PC-3 (cell line): ENCODE results near the gene NOP56. TPM values are rescaled to one million over a fixed set of nuclear protein-coding genes. Genes with fewer than 3 reads are reported as not detected.

Experiments used
- ATAC-seq: fragments of 200-7000 bp; cut with Tn5 transposase; 2 replicates; pipeline ENCODE4 v1.9.1; 2020; ENCODE audit warnings: mild to moderate bottlenecking, moderate library complexity
- Bru-seq: library from RNA; stranded (reverse); fragments of 400-500 nt; gene quantifications from one replicate; lab custom pipeline; 2021; lab: Mats Ljungman, UMichigan
- BruChase-seq, 2 experiments: library from RNA; stranded (reverse); fragments of 400-500 nt; gene quantifications; one replicate each; lab custom pipeline; 2021; lab: Mats Ljungman, UMichigan
- BruUV-seq: library from RNA; stranded (reverse); fragments of 400-500 nt; replicated peaks from 2 replicates; lab custom pipeline; 2021; lab: Mats Ljungman, UMichigan
- CTCF ChIA-PET: fragments of 300-600 bp; sonication (Branson Sonifier 250); formaldehyde crosslinking; loops from one replicate; lab custom pipeline; 2022; ENCODE audit warnings: antibody characterized with exemption; lab: Charles Lee
- POLR2A ChIA-PET: fragments of 300-600 bp; sonication (Branson Sonifier 250); formaldehyde crosslinking; loops from one replicate; lab custom pipeline; 2022; ENCODE audit warnings: antibody characterized with exemption; ENCODE audit not compliant: unreplicated experiment; lab: Charles Lee
- DNase-seq: peaks from one replicate; pipeline ENCODE4 v3.0.0-alpha.2; 2015
- H2AFZ ChIP-seq: fragments of 300-600 bp; sonication (generic); 2 replicates; pipeline ENCODE4 v1.6.0; 2016; ENCODE audit warnings: antibody characterized with exemption, low read length
- H3F3A ChIP-seq: fragments of 300-600 bp; sonication (generic); one replicate; pipeline ENCODE4 v1.6.0; 2017; ENCODE audit warnings: antibody characterized with exemption, low read length, control low read depth, mild to moderate bottlenecking; ENCODE audit not compliant: unreplicated experiment
- H3K27ac ChIP-seq: fragments of 300-600 bp; sonication (generic); 2 replicates; pipeline ENCODE4 v1.5.1; 2016; ENCODE audit warnings: mild to moderate bottlenecking, low read length
- H3K27me3 ChIP-seq: fragments of 300-600 bp; sonication (generic); 2 replicates; pipeline ENCODE4 v1.6.1; 2016; ENCODE audit warnings: low read length, mixed read lengths
- H3K36me3 ChIP-seq: fragments of 300-600 bp; sonication (generic); 2 replicates; pipeline ENCODE4 v1.6.1; 2016; ENCODE audit warnings: low read depth, mixed run types, low read length, mixed read lengths
- H3K4me1 ChIP-seq: fragments of 300-600 bp; sonication (generic); 2 replicates; pipeline ENCODE4 v1.5.1; 2016; ENCODE audit warnings: low read length; ENCODE audit not compliant: insufficient read depth
- H3K4me2 ChIP-seq: fragments of 300-600 bp; sonication (generic); 2 replicates; pipeline ENCODE4 v1.6.0; 2016; ENCODE audit warnings: low read length
- H3K4me3 ChIP-seq: fragments of 300-600 bp; sonication (generic); 2 replicates; pipeline ENCODE4 v1.5.1; 2016; ENCODE audit warnings: mild to moderate bottlenecking, low read length, mixed read lengths
- H3K79me2 ChIP-seq: fragments of 300-600 bp; sonication (generic); 2 replicates; pipeline ENCODE4 v1.6.1; 2017; ENCODE audit warnings: low read length, mixed read lengths
- H3K9ac ChIP-seq: fragments of 300-600 bp; sonication (generic); 2 replicates; pipeline ENCODE4 v1.6.0; 2016; ENCODE audit warnings: mild to moderate bottlenecking, low read length
- H3K9me2 ChIP-seq: fragments of 300-600 bp; sonication (generic); replicated peaks from 2 replicates; pipeline ENCODE4 v1.6.1; 2016; ENCODE audit warnings: mixed run types, low read length, mixed read lengths
- H3K9me3 ChIP-seq: fragments of 300-600 bp; sonication (generic); 2 replicates; pipeline ENCODE4 v1.6.1; 2016; ENCODE audit warnings: low read length, mixed read lengths
- H4K20me1 ChIP-seq: fragments of 300-600 bp; sonication (generic); 2 replicates; pipeline ENCODE4 v1.6.1; 2016; ENCODE audit warnings: low read length, mixed read lengths
- EZH2 ChIP-seq: fragments of 300-600 bp; sonication (generic); IDR thresholded peaks from one replicate; pipeline ENCODE4 v1.6.1; 2017; ENCODE audit warnings: antibody characterized with exemption, mild to moderate bottlenecking, low read length; ENCODE audit not compliant: unreplicated experiment
- EZH2phosphoT487 ChIP-seq: fragments of 300-600 bp; sonication (generic); IDR thresholded peaks from 2 replicates; pipeline ENCODE4 v1.6.1; 2018; ENCODE audit warnings: mild to moderate bottlenecking, antibody characterized with exemption, low read length, borderline replicate concordance
- intact Hi-C: fragments of 100-400 bp; cut with micrococcal nuclease; formaldehyde crosslinking; loops from 2 replicates; pipeline ENCODE4 v1.9.0; 2023
- long read RNA-seq: library from polyadenylated mRNA; unstranded; transcript quantifications from one replicate; pipeline ENCODE4 v2.0.0, GENCODE V29; 2021; ENCODE audit not compliant: unreplicated experiment
- total RNA-seq: library from RNA; depleted of rRNA; stranded (reverse); fragments of >200 nt; gene quantifications from 2 replicates; pipeline ENCODE4 v1.2.3, GENCODE V29; 2014; rRNA removed
- TF ChIP-seq, protein P1 (sequence below): fragments of 300-600 bp; sonication (generic); conservative IDR thresholded peaks from 2 replicates; pipeline ENCODE4 v1.5.1; 2017; ENCODE audit warnings: antibody characterized with exemption, low read depth, mild to moderate bottlenecking, low read length

The NOP56 gene
- total RNA-seq, result 570 and 642 TPM in 2 replicates
- percentile 98 among the genes with signal in this experiment for Bru-seq, nascent RNA
- BruChase-seq, experiment 1, labeled RNA remaining after a 6-hour chase, result percentile 99 among the genes with signal in this experiment
- BruChase-seq, experiment 2, labeled RNA remaining after a 2-hour chase, result percentile 99 among the genes with signal in this experiment
- long read RNA-seq, transcript NOP56-201 (12 exons, 2,400 nt), result major isoform, 67 of 201 reads
- long read RNA-seq, transcript NOP56-208 (2 exons, 735 nt), result minor isoform, 12 of 201 reads
- long read RNA-seq, transcript NOP56-219 (1 exons, 2,980 nt), result minor isoform, 30 of 201 reads
- long read RNA-seq, partial matches to known transcripts, result 64 of 201 reads
- long read RNA-seq, other reads (novel, unspliced or antisense), result 22 of 201 reads

DNA sequence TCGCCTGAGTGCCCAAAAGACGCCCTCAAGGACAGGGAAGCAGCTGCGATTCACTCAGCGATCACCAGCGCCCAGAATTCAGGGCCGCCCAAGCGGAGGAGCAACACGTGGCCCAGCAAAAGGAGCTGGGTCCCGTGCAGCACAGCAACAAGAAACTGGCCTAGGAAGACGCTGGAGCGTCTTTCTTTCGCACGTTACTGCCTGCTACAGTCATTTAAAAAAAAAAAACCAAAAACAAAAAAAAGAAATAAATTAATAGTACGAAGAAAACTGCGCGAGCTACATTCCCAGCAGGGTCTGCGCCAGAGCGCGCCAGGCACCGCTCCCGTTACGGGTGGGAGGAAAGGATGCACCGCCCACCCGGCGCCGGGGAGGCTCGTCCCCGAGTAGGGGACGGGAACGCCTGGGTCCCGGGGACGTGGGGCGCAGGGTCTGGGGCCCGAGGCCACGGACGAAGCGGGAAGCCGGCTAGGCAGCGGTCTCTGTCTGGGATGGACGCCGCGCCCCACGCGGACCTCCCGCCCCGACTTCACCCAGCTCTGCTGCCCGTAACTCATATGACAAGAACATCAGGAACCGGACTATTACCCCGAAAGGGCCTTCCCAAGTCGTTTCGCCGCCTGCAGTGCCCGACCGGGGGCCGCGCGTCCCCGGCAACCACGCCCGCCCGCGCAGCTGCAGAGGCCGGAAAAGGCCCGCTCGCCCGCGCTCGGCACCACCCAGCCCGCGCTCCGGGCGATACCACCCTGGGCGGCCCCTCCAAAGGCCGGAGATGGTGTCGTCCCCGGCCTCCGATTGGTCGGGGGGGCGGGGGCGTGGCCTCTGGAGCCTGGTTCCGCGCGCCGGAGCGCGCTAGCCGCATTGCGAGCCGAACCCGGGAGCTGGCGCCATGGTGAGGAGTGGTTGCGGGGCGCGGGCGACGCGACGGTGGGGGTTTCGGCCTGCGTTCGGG is at the start of gene NOP56:
TSS of gene NOP56 (plus strand) at position 861 of the 952 bp plus-strand sequence. CDS start at position 890, 29 bp downstream.
- Histone ChIP-seq H3K4me2 (peak within 1 kb of the TSS; percentile 92), H3K4me3 (peak within 1 kb of the TSS; percentile 97), H2AFZ (peak within 1 kb of the TSS; percentile 82), H3K9ac (peak within 1 kb of the TSS; percentile 98), H3K27ac (peak within 1 kb of the TSS; percentile 80), H3K27me3 (no peaks in the 10 kb centered on the region), H3K9me2 (no peaks in the 10 kb centered on the region), H4K20me1 (peaks cover 44% of the 10 kb centered on the region), H3F3A (peaks cover 33% of the 10 kb centered on the region), H3K79me2 (peaks cover 61% of the 10 kb centered on the region), H3K9me3 (no peaks in the 10 kb centered on the region), H3K4me1 (peaks cover 25% of the 10 kb centered on the region), H3K36me3 (peaks cover 44% of the 10 kb centered on the region)
- ChIA-PET POLR2A (interaction anchor here (0.6 to 1.0 kb wide), 6 partner anchors 9 to 1268 kb away, joined by 3 to 7 read pairs (median 4); partner anchors contain the start of genes ADISSP, IDH3B and SNRPB), CTCF (interaction anchor here (0.6 to 1.2 kb wide), 2 partner anchors 68 to 200 kb away, joined by 3 to 5 read pairs; no protein-coding TSS in a partner anchor)
- intact Hi-C loops, result loop anchor here (1.0 kb wide), 1 partner anchor 12 kb away; the partner anchor contains the start of gene IDH3B
- ATAC-seq, result peak; percentile 92
- TF ChIP-seq, protein P1, sequence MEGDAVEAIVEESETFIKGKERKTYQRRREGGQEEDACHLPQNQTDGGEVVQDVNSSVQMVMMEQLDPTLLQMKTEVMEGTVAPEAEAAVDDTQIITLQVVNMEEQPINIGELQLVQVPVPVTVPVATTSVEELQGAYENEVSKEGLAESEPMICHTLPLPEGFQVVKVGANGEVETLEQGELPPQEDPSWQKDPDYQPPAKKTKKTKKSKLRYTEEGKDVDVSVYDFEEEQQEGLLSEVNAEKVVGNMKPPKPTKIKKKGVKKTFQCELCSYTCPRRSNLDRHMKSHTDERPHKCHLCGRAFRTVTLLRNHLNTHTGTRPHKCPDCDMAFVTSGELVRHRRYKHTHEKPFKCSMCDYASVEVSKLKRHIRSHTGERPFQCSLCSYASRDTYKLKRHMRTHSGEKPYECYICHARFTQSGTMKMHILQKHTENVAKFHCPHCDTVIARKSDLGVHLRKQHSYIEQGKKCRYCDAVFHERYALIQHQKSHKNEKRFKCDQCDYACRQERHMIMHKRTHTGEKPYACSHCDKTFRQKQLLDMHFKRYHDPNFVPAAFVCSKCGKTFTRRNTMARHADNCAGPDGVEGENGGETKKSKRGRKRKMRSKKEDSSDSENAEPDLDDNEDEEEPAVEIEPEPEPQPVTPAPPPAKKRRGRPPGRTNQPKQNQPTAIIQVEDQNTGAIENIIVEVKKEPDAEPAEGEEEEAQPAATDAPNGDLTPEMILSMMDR, result no peak
- TF ChIP-seq EZH2, result no peak
- TF ChIP-seq EZH2phosphoT487, result no peak
- DNase-seq, result peak; percentile 94
- TSS peak; percentile 56 for BruUV-seq

DNA sequence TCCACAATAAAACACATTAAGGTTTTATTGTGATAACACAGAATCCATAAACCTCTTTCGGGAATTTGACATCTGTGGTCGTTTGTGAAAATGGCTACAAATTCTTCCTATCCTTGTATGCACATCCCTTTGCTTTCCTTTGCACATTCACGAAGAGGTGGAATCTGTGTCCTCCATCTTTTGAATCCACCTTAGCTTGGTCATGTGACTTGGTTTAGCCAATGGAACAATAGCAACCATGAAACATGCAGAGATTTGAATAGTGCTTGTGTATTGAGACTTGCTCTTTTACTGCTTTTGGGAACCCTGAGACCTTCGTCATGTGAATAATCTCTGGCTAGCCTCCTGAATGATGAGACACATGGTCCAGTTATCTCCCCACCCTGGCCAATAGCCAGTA is 49.7 kb upstream of the NOP56 start:
- H2AFZ ChIP-seq, result no peak overlapping the region
- TF ChIP-seq EZH2, result no peak
- no peak for TF ChIP-seq EZH2phosphoT487
- TF ChIP-seq, protein P1, result no peak
- H4K20me1 ChIP-seq, result no peaks in the 10 kb centered on the region
- H3K27me3 ChIP-seq, result peaks cover 3% of the 10 kb centered on the region; the same call in 1 of the 2 replicates
- no peaks in the 10 kb centered on the region for H3K79me2 ChIP-seq
- H3K9ac ChIP-seq, result no peak overlapping the region
- CTCF ChIA-PET, result no interaction called here
- H3K4me3 ChIP-seq, result no peak overlapping the region
- peak overlapping the region; percentile 1; the same call in 1 of the 2 replicates for H3K4me2 ChIP-seq
- no peaks in the 10 kb centered on the region for H3K36me3 ChIP-seq
- H3F3A ChIP-seq, result no peaks in the 10 kb centered on the region
- no peak for DNase-seq
- no peak overlapping the region for H3K27ac ChIP-seq
- POLR2A ChIA-PET, result interaction anchor here (0.6 kb wide), 1 partner anchor 1234 kb away, joined by 4 read pairs; no protein-coding TSS in a partner anchor
- intact Hi-C loops, result no loop called here
- ATAC-seq, result no peak
- no TSS peak for BruUV-seq
- no peaks in the 10 kb centered on the region for H3K9me3 ChIP-seq
- no peaks in the 10 kb centered on the region for H3K9me2 ChIP-seq
- H3K4me1 ChIP-seq, result no peaks in the 10 kb centered on the region
